Measurements from ENCODE around the gene PAQR7.

PAQR7 gene

DNA sequence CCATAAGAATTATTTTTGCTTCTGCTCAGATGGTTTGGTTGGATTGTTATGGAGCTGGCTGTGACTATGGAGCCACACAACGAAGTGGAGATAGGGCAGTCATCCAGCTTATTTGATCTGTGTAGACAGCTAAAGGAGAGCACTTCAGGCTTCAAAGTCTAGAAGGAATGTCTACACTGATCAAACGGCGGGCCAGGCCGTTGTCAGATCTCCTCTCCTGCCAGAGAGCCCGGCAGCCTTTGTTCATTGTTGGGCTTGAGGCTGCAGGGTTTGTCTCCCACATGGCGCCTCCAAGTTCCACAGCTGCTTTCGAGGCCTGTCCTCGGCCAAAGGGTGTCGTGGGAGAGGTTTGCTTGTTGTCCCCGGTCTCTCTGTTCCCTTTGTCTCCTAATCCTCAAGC, 33.5 kb upstream of the PAQR7 start:
- ATAC-seq = no peak
- no peak for TF ChIP-seq ZNF565 (CRISPR knock-in tag; conservative IDR thresholded peaks at IDR 0.05; ENCODE audit: low read depth)
- no peak for TF ChIP-seq ZNF8 (CRISPR knock-in tag; IDR thresholded peaks at IDR 0.05)
- TF ChIP-seq, protein P1, sequence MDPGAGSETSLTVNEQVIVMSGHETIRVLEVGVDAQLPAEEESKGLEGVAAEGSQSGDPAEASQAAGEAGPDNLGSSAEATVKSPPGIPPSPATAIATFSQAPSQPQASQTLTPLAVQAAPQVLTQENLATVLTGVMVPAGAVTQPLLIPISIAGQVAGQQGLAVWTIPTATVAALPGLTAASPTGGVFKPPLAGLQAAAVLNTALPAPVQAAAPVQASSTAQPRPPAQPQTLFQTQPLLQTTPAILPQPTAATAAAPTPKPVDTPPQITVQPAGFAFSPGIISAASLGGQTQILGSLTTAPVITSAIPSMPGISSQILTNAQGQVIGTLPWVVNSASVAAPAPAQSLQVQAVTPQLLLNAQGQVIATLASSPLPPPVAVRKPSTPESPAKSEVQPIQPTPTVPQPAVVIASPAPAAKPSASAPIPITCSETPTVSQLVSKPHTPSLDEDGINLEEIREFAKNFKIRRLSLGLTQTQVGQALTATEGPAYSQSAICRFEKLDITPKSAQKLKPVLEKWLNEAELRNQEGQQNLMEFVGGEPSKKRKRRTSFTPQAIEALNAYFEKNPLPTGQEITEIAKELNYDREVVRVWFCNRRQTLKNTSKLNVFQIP (CRISPR knock-in tag; IDR thresholded peaks at IDR 0.05; ENCODE audit: borderline replicate concordance, low read depth) = no peak
- TF ChIP-seq BACH2 (CRISPR knock-in tag; IDR thresholded peaks at IDR 0.05; ENCODE audit: borderline replicate concordance) = no peak
- no peak for TF ChIP-seq SNAI2 (CRISPR knock-in tag; IDR thresholded peaks at IDR 0.05)
- TF ChIP-seq, protein P2, sequence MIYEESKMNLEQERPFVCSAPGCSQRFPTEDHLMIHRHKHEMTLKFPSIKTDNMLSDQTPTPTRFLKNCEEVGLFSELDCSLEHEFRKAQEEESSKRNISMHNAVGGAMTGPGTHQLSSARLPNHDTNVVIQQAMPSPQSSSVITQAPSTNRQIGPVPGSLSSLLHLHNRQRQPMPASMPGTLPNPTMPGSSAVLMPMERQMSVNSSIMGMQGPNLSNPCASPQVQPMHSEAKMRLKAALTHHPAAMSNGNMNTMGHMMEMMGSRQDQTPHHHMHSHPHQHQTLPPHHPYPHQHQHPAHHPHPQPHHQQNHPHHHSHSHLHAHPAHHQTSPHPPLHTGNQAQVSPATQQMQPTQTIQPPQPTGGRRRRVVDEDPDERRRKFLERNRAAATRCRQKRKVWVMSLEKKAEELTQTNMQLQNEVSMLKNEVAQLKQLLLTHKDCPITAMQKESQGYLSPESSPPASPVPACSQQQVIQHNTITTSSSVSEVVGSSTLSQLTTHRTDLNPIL (CRISPR knock-in tag; IDR thresholded peaks at IDR 0.05; ENCODE audit: low read depth) = no peak
- no peak for TF ChIP-seq ZFP3 (CRISPR knock-in tag; IDR thresholded peaks at IDR 0.05)
- no peak for TF ChIP-seq ESRRG (CRISPR knock-in tag; IDR thresholded peaks at IDR 0.05)
- no peak for TF ChIP-seq OSR1 (CRISPR knock-in tag; IDR thresholded peaks at IDR 0.05)
- no peak for TF ChIP-seq ZFP30 (CRISPR knock-in tag; IDR thresholded peaks at IDR 0.05)
- no peak for TF ChIP-seq TCF4 (CRISPR knock-in tag; IDR thresholded peaks at IDR 0.05; ENCODE audit: borderline replicate concordance)
- TF ChIP-seq ZC3H10 (CRISPR knock-in tag; IDR thresholded peaks at IDR 0.05) = no peak

DNA sequence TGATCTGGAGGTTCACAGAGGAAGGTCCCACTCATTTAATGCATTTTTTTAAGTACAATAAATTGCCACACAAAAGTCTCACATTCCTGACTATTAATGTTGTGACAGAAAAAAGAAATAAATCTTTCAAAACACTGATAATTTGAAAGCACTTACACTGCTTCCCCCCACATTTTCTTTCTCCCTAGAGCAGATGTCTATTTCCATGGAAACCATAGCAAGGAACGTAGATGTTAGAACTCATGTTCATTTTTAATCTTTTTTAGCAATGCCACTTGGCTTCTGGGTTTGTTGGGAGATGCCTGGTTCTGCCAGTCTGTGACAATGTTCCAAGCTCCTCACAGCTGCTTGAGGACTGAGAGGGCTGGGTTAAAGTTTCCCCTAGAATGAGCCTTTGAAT, 32.7 kb upstream of the PAQR7 start:
- TF ChIP-seq CSDC2 (CRISPR knock-in tag; IDR thresholded peaks at IDR 0.05) (no peak), SNAI2 (CRISPR knock-in tag; IDR thresholded peaks at IDR 0.05) (no peak), ZNF70 (CRISPR knock-in tag; IDR thresholded peaks at IDR 0.05) (no peak), BACH2 (CRISPR knock-in tag; IDR thresholded peaks at IDR 0.05; ENCODE audit: borderline replicate concordance) (no peak), ZNF565 (CRISPR knock-in tag; conservative IDR thresholded peaks at IDR 0.05; ENCODE audit: low read depth) (no peak), ZNF8 (CRISPR knock-in tag; IDR thresholded peaks at IDR 0.05) (no peak), ZFP30 (CRISPR knock-in tag; IDR thresholded peaks at IDR 0.05) (no peak), ISL1 (CRISPR knock-in tag; IDR thresholded peaks at IDR 0.05) (no peak), ARNTL (CRISPR knock-in tag; IDR thresholded peaks at IDR 0.05; ENCODE audit: borderline replicate concordance, low read depth) (no peak), ZC3H10 (CRISPR knock-in tag; IDR thresholded peaks at IDR 0.05) (no peak), GLIS3 (CRISPR knock-in tag; IDR thresholded peaks at IDR 0.05) (no peak), ZFP3 (CRISPR knock-in tag; IDR thresholded peaks at IDR 0.05) (no peak), PPARA (CRISPR knock-in tag; IDR thresholded peaks at IDR 0.05; ENCODE audit: borderline replicate concordance) (no peak), OSR1 (CRISPR knock-in tag; IDR thresholded peaks at IDR 0.05) (no peak), ESRRG (CRISPR knock-in tag; IDR thresholded peaks at IDR 0.05) (no peak), TCF4 (CRISPR knock-in tag; IDR thresholded peaks at IDR 0.05; ENCODE audit: borderline replicate concordance) (no peak)
- TF ChIP-seq, protein P3, sequence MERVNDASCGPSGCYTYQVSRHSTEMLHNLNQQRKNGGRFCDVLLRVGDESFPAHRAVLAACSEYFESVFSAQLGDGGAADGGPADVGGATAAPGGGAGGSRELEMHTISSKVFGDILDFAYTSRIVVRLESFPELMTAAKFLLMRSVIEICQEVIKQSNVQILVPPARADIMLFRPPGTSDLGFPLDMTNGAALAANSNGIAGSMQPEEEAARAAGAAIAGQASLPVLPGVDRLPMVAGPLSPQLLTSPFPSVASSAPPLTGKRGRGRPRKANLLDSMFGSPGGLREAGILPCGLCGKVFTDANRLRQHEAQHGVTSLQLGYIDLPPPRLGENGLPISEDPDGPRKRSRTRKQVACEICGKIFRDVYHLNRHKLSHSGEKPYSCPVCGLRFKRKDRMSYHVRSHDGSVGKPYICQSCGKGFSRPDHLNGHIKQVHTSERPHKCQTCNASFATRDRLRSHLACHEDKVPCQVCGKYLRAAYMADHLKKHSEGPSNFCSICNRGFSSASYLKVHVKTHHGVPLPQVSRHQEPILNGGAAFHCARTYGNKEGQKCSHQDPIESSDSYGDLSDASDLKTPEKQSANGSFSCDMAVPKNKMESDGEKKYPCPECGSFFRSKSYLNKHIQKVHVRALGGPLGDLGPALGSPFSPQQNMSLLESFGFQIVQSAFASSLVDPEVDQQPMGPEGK (CRISPR knock-in tag; IDR thresholded peaks at IDR 0.05; ENCODE audit: borderline replicate concordance) = no peak
- TF ChIP-seq, protein P4, sequence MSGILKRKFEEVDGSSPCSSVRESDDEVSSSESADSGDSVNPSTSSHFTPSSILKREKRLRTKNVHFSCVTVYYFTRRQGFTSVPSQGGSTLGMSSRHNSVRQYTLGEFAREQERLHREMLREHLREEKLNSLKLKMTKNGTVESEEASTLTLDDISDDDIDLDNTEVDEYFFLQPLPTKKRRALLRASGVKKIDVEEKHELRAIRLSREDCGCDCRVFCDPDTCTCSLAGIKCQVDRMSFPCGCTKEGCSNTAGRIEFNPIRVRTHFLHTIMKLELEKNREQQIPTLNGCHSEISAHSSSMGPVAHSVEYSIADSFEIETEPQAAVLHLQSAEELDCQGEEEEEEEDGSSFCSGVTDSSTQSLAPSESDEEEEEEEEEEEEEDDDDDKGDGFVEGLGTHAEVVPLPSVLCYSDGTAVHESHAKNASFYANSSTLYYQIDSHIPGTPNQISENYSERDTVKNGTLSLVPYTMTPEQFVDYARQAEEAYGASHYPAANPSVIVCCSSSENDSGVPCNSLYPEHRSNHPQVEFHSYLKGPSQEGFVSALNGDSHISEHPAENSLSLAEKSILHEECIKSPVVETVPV (CRISPR knock-in tag; IDR thresholded peaks at IDR 0.05) = no peak
- TF ChIP-seq, protein P1 (CRISPR knock-in tag; IDR thresholded peaks at IDR 0.05; ENCODE audit: borderline replicate concordance, low read depth) = no peak
- ATAC-seq = no peak

DNA sequence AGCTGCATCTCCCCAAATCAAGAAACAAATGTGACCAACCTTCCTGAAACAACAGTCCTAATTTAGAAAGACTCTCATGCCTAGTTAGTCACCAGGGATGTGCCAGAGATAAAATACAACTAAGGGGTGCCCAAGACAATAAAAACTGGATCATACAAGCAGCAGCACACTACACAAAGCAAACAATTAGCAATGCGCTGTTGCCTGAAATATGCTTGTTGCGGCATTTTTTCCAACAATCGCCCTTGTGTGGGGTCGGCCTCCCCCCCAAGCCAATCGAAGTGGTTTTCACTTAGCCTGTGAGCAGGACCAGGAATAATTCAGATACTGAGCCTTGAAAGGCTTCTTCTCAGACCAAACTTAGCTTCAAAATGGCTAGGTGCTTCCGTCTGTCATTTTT, 32.1 kb upstream of the PAQR7 start:
- ATAC-seq = no peak
- TF ChIP-seq, protein P3 (CRISPR knock-in tag; IDR thresholded peaks at IDR 0.05; ENCODE audit: borderline replicate concordance) = no peak
- TF ChIP-seq ESRRG (CRISPR knock-in tag; IDR thresholded peaks at IDR 0.05) = no peak
- TF ChIP-seq ZC3H10 (CRISPR knock-in tag; IDR thresholded peaks at IDR 0.05) = no peak
- TF ChIP-seq GLIS3 (CRISPR knock-in tag; IDR thresholded peaks at IDR 0.05) = no peak
- no peak for TF ChIP-seq ISL1 (CRISPR knock-in tag; IDR thresholded peaks at IDR 0.05)
- no peak for TF ChIP-seq BACH2 (CRISPR knock-in tag; IDR thresholded peaks at IDR 0.05; ENCODE audit: borderline replicate concordance)
- TF ChIP-seq ZFP3 (CRISPR knock-in tag; IDR thresholded peaks at IDR 0.05) = no peak
- no peak for TF ChIP-seq ZNF565 (CRISPR knock-in tag; conservative IDR thresholded peaks at IDR 0.05; ENCODE audit: low read depth)

Measured in SK-N-SH treated with all-trans-retinoic acid at 6 μM for 48 hours (cell line).